ENCODE data around the gene GPA33.

GPA33 gene

DNA sequence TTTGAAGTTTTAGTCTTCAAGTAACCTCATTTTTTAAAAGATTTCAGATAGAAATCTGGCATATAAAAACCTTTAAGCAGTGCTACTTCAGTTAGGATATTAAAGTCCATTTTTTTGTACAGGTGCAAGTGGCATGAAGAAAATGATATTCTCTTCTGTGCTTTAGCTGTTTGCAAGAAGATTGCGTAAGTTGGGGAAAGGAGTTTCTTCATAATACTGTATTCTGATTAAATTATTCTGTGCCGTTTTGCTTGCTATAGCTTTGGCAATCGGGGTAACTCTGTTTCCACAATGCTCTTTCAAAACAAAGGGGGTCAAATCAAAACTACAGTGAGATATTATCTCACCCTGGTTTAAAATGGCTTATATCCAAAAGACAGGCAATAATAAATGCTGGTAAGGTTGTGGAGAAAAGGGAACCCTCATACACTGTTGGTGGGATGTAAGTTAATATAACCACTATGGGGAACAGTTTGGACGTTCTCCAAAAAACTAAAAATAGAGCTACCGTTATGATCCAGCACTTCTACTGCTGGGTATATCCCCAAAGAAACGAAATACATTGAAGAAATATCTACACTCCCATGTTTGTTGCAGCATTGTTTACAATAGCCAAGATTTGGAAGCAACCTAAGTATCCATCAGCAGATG is 74.0 kb downstream of the GPA33 start:
- no peak for DNase-seq (ENCODE audit: low read depth, low spot score)
- no peaks in the 10 kb centered on the region for H3K9me3 ChIP-seq (ENCODE audit: low read depth, low read length)
- TF ChIP-seq EZH2 (IDR thresholded peaks at IDR 0.05) (no peak), POLR2AphosphoS5 (IDR thresholded peaks at IDR 0.05; ENCODE audit: borderline replicate concordance, low read depth, low read length) (no peak), FOXP2 (optimal IDR thresholded peaks at IDR 0.05; ENCODE audit: control extremely low read depth, extremely low read length, insufficient read depth) (no peak)
- no peak overlapping the region for H3K27ac ChIP-seq
- H3K4me3 ChIP-seq: no peak overlapping the region
- H3K36me3 ChIP-seq (ENCODE audit: insufficient read depth, low read length): no peaks in the 10 kb centered on the region
- no peak overlapping the region for H3K9ac ChIP-seq (ENCODE audit: insufficient read length)

DNA sequence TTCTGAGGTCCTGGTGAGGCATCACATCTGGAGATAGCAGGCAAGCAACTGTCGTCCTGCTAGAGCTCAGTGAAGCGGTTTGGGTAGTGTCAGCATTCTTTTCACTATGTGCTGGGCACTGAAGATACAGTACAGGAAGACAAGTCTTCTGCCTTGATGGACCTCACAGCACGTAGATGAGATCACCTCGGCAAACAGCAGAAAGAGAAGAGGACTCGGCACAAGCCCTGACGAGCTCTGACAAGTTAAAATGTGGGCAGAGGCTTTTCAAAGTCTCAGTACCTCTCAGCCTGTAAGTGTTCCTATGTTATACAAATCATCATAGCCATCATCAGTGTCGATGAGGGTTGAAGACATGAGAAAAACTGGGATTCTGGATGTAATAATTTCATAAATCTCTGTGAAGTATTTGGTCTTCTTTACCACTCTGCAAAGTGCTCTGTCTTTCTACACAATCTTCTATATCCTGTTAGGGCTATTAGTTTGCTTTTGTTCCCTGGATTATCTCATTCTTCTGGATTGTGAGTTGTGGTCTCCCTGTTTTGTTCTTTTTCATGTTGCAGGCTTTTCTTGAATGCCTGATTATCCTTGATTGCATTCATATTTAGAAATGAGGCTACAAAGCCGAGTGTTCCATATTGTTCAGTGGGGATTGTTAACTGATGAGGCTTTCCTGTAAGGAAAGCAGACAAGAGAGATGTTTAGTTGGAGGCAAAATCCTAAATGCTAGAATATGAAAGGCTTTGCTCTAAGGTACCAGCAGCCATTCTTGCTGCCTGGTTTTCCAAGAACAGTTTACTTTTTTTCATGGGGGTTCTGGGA is 76.9 kb downstream of the GPA33 start:
- TF ChIP-seq EZH2 (IDR thresholded peaks at IDR 0.05) (no peak), FOXP2 (optimal IDR thresholded peaks at IDR 0.05; ENCODE audit: control extremely low read depth, extremely low read length, insufficient read depth) (no peak), POLR2AphosphoS5 (IDR thresholded peaks at IDR 0.05; ENCODE audit: borderline replicate concordance, low read depth, low read length) (no peak)
- Histone ChIP-seq H3K4me3 (no peak overlapping the region), H3K36me3 (ENCODE audit: insufficient read depth, low read length) (no peaks in the 10 kb centered on the region), H3K27ac (no peak overlapping the region), H3K9ac (ENCODE audit: insufficient read length) (no peak overlapping the region), H3K9me3 (ENCODE audit: low read depth, low read length) (no peaks in the 10 kb centered on the region)
- DNase-seq (ENCODE audit: low read depth, low spot score): no peak

GRCh38 chr1:167012570-167012969 is 77.6 kb downstream of the GPA33 start:
- Histone ChIP-seq H3K4me3 (no peak overlapping the region), H3K9ac (ENCODE audit: insufficient read length) (no peak overlapping the region), H3K36me3 (ENCODE audit: insufficient read depth, low read length) (no peaks in the 10 kb centered on the region), H3K9me3 (ENCODE audit: low read depth, low read length) (no peaks in the 10 kb centered on the region), H3K27ac (no peak overlapping the region)
- TF ChIP-seq FOXP2 (optimal IDR thresholded peaks at IDR 0.05; ENCODE audit: control extremely low read depth, extremely low read length, insufficient read depth): no peak
- TF ChIP-seq EZH2 (IDR thresholded peaks at IDR 0.05): no peak
- no peak for TF ChIP-seq POLR2AphosphoS5 (IDR thresholded peaks at IDR 0.05; ENCODE audit: borderline replicate concordance, low read depth, low read length)
- no peak for DNase-seq (ENCODE audit: low read depth, low spot score)

DNA sequence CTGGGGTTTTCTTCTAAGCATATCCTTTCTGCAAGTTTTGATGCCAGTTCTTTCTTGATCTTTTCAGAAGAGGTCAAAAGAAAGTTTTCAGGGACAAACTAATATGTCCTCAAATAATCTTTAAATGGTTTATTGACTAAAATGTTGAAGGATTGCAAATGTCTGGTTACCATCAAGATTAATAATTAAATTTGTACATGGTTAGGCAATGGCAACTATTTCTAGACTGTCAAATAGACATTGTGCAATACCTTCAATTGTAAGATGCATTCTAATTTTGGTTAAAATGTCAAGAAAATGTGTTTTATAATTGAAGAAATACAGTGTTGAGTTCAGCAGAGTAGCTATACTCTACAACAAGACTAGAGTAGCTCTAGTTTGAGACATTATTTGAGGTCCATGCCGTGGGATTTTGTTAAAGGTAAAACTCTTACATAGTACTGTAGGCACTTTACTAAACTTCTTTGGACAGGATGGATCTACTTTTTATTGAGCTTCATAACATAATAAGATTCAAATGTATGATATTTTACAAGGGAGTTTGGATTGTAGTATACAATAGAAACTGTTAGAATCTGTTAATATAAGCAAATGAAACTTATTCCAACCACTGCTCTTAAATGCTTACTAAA is 78.5 kb downstream of the GPA33 start:
- Histone ChIP-seq H3K9me3 (ENCODE audit: low read depth, low read length) (no peaks in the 10 kb centered on the region), H3K9ac (ENCODE audit: insufficient read length) (no peak overlapping the region), H3K27ac (no peak overlapping the region), H3K4me3 (no peak overlapping the region), H3K36me3 (ENCODE audit: insufficient read depth, low read length) (no peaks in the 10 kb centered on the region)
- no peak for DNase-seq (ENCODE audit: low read depth, low spot score)
- TF ChIP-seq POLR2AphosphoS5 (IDR thresholded peaks at IDR 0.05; ENCODE audit: borderline replicate concordance, low read depth, low read length) (no peak), EZH2 (IDR thresholded peaks at IDR 0.05) (no peak), FOXP2 (optimal IDR thresholded peaks at IDR 0.05; ENCODE audit: control extremely low read depth, extremely low read length, insufficient read depth) (no peak)

- Histone ChIP-seq H3K27ac (no peak overlapping the region), H3K9ac (ENCODE audit: insufficient read length) (no peak overlapping the region), H3K4me3 (no peak overlapping the region), H3K36me3 (ENCODE audit: insufficient read depth, low read length) (no peaks in the 10 kb centered on the region), H3K9me3 (ENCODE audit: low read depth, low read length) (no peaks in the 10 kb centered on the region)
- DNase-seq (ENCODE audit: low read depth, low spot score): no peak
- TF ChIP-seq FOXP2 (optimal IDR thresholded peaks at IDR 0.05; ENCODE audit: control extremely low read depth, extremely low read length, insufficient read depth) (no peak), EZH2 (IDR thresholded peaks at IDR 0.05) (no peak), POLR2AphosphoS5 (IDR thresholded peaks at IDR 0.05; ENCODE audit: borderline replicate concordance, low read depth, low read length) (no peak)
Observed at GRCh38 chr1:167003711-167004110, 86.5 kb downstream of the GPA33 start.
